K562 (cell line): ENCODE data around the gene ACP1. TPM values are rescaled to one million over a fixed set of nuclear protein-coding genes. Genes with fewer than 3 reads are reported as not detected.
A peak's percentile ranks its signal among the peaks of the same experiment; 100 is the strongest.

Experiments
- BCOR ChIP-seq: fragments of 450-650 bp; IDR thresholded peaks from 2 replicates; pipeline ENCODE4 v1.6.1; 2016
- BMI1 ChIP-seq: fragments of 150-350 bp; IDR thresholded peaks from 2 replicates; pipeline ENCODE4 v1.6.1; 2014; ENCODE audit warnings: low read length
- CBFB ChIP-seq: sonication (generic); formaldehyde crosslinking; IDR thresholded peaks from 2 replicates; pipeline ENCODE4 v1.4.0; 2020; ENCODE audit warnings: mild to moderate bottlenecking, missing genetic modification reagents
- CC2D1A ChIP-seq: fragments of 450-650 bp; IDR thresholded peaks from 2 replicates; pipeline ENCODE4 v1.6.1; 2017; ENCODE audit warnings: mild to moderate bottlenecking
- CREM ChIP-seq: IDR thresholded peaks from 2 replicates; pipeline ENCODE4 v1.6.1; 2014; ENCODE audit warnings: antibody characterized with exemption, low read depth
- FOXM1 ChIP-seq, 2 experiments: fragments of 450-650 bp in 1 of 2; sonication (generic) in 1 of 2; formaldehyde crosslinking in 1 of 2; IDR thresholded peaks; 2 replicates each; pipeline versions ENCODE4 v1.6.1 to v1.9.0; 2017 to 2022; ENCODE audit warnings: low read depth in 2 of 2, mild to moderate bottlenecking in 2 of 2, missing genetic modification reagents in 1 of 2, moderate library complexity in 1 of 2
- HOXB6 ChIP-seq: fragments of 250-450 bp; sonication (Bioruptor Pico); IDR thresholded peaks from 2 replicates; pipeline ENCODE4 v1.5.1; 2022; ENCODE audit warnings: mild to moderate bottlenecking, borderline replicate concordance
- MTF1 ChIP-seq: fragments of 250-450 bp; sonication (Bioruptor Pico); IDR thresholded peaks from 2 replicates; pipeline ENCODE4 v1.9.0; 2021; ENCODE audit warnings: moderate library complexity, mild to moderate bottlenecking, inconsistent platforms, borderline replicate concordance
- NFE2L1 ChIP-seq: fragments of 450-650 bp; IDR thresholded peaks from 2 replicates; pipeline ENCODE4 v1.6.1; 2016; ENCODE audit warnings: missing genetic modification characterization, low read depth, mild to moderate bottlenecking, missing compliant biosample characterization, moderate library complexity, borderline replicate concordance
- OTX1 ChIP-seq: fragments of 450-650 bp; formaldehyde crosslinking; IDR thresholded peaks from 2 replicates; pipeline ENCODE4 v1.4.0; 2022; ENCODE audit warnings: mild to moderate bottlenecking
- POLR2G ChIP-seq: fragments of 200-400 bp; formaldehyde crosslinking; IDR thresholded peaks from 2 replicates; pipeline ENCODE4 v1.6.1; 2017; ENCODE audit warnings: low read depth, mild to moderate bottlenecking, antibody characterized with exemption, low read length, moderate library complexity
- RBM14 ChIP-seq: fragments of 200-400 bp; formaldehyde crosslinking; IDR thresholded peaks from 2 replicates; pipeline ENCODE4 v1.6.1; 2018; ENCODE audit warnings: low read depth, mild to moderate bottlenecking, low read length, moderate library complexity, borderline replicate concordance; ENCODE audit not compliant: insufficient read depth
- SRSF1 ChIP-seq: fragments of 200-400 bp; formaldehyde crosslinking; IDR thresholded peaks from 2 replicates; pipeline ENCODE4 v1.6.1; 2017; ENCODE audit warnings: mild to moderate bottlenecking, low read depth, low read length, moderate library complexity
- TEAD1 ChIP-seq, 2 experiments: fragments of 450-650 bp in 1 of 2; sonication (generic) in 1 of 2; formaldehyde crosslinking; IDR thresholded peaks; 2 replicates each; pipeline versions ENCODE4 v1.4.0 to v1.8.0; 2020 to 2022; ENCODE audit warnings: mild to moderate bottlenecking in 2 of 2, missing genetic modification reagents in 1 of 2
- TEAD2 ChIP-seq: fragments of 450-650 bp; IDR thresholded peaks from 2 replicates; pipeline ENCODE4 v1.6.1; 2016; ENCODE audit warnings: missing genetic modification characterization, control low read depth, missing compliant biosample characterization
- WHSC1 ChIP-seq: IDR thresholded peaks from one replicate; pipeline ENCODE4 v1.6.1; 2012; ENCODE audit warnings: low read length, control low read depth, inconsistent platforms
- ZC3H11A ChIP-seq: IDR thresholded peaks from 2 replicates; pipeline ENCODE4 v1.6.1; 2012; ENCODE audit warnings: low read depth, low read length, improper control_type of control experiment
- ZNF197 ChIP-seq: fragments of 200-800 bp; sonication (Bioruptor generic); IDR thresholded peaks from 2 replicates; pipeline ENCODE4 v1.6.1; 2016; ENCODE audit warnings: low read depth, missing genetic modification characterization, missing compliant biosample characterization
- ZNF24 ChIP-seq: fragments of 450-650 bp; IDR thresholded peaks from 2 replicates; pipeline ENCODE4 v1.6.1; 2016
- ZNF778 ChIP-seq: fragments of 450-650 bp; formaldehyde crosslinking; IDR thresholded peaks from 2 replicates; pipeline ENCODE4 v1.4.0; 2020; ENCODE audit warnings: mild to moderate bottlenecking, moderate library complexity
- polyA plus RNA-seq, 8 experiments: library from polyadenylated mRNA; depleted of rRNA in 4 of 8; stranded (reverse) in 5 of 8; unstranded in 3 of 8; fragments of >200 nt; fragmentation: Nextera tagmentation in 2 of 8; fragmentation: Illumina TruSeq in 1 of 8; extraction: Ambion mirVana in 2 of 8; extraction: Trizol in 1 of 8; gene quantifications; 2 replicates each; pipeline versions ENCODE4 v1.2.1 to v1.2.3, GENCODE V29; 2011 to 2014; ENCODE audit warnings: inconsistent platforms in 1 of 8, missing spikeins in 1 of 8
- total RNA-seq, 7 experiments: library from RNA; depleted of rRNA in 6 of 7; stranded (reverse); fragments of >200 nt in 6 of 7; fragmentation: Illumina TruSeq in 2 of 7; extraction: Trizol in 2 of 7; gene quantifications; 2 replicates each; pipeline versions ENCODE4 v1.2.1 to v1.2.3, GENCODE V29; 2011 to 2021; ENCODE audit warnings: low replicate concordance in 1 of 7
- TF ChIP-seq, protein P1 (sequence below): fragments of 250-450 bp; sonication (Bioruptor Pico); IDR thresholded peaks from 2 replicates; pipeline ENCODE4 v1.9.0; 2021; ENCODE audit warnings: mild to moderate bottlenecking, inconsistent platforms
- TF ChIP-seq, protein P2 (sequence below), 3 experiments: IDR thresholded peaks in 2 of 3; conservative IDR thresholded peaks in 1 of 3; 2 replicates each; pipeline ENCODE4 v1.5.1; 2011 to 2012; ENCODE audit warnings: low read length in 3 of 3, mild to moderate bottlenecking in 3 of 3, control low read depth in 2 of 3, improper control_type of control experiment in 1 of 3, inconsistent platforms in 1 of 3, low read depth in 1 of 3, mixed read lengths in 1 of 3, moderate library complexity in 1 of 3; ENCODE audit not compliant: insufficient read depth in 2 of 3
- TF ChIP-seq, protein P3 (sequence below): sonication (generic); formaldehyde crosslinking; IDR thresholded peaks from 2 replicates; pipeline ENCODE4 v1.8.1; 2022; ENCODE audit warnings: missing genetic modification reagents

The ACP1 gene
- total and polyA plus RNA-seq, 9 of the 15 experiments (the other 6 are each of a cell fraction or from before 2014, with no cell fraction given), result 139 to 493 (median 189) TPM

DNA sequence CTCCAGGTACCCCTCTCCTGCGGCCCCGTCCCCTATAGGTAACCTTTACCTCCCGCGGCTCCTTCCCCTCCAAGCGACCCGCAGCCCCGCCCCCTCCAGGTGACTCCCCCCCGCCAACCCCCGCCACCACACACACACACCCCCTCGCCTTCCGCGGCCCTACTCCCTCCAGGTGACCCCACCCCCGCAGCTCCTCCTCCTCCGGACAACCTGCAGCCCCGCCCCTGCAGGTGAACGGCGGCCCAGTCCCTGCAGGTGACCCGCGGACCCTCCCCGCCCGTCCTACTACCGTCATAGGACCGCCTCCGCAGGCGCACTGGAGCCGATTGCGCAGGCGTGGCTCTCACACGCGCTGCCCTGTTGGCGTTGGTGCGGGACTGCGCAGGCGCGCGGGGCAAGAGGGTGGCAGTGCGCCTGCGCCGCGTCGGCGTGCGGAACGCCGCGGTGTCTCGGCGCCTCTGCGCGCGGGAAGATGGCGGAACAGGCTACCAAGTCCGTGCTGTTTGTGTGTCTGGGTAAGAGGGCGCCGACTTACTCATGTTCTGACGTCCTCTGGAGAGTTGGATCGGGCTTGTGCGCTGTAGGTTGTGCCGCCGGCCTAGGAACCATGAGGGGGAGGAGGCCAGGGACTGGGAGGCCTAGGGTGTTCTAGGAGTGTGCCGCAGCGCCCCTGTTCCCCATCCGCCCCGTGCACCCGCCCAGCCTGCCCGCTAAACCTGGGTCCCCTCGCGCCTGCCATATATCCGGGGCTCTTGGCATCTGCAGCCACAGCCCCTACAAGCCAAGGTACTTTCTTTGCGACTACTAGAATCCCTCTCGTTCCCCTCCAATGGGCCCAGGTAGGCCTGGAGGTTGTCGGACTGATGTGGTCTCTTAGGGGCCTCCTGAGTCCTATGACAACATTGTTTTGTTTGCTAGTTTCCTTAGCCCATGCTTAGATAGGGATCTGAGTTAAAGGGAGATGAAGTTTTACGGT is at the start of gene ACP1 (continued):
- TF ChIP-seq TEAD1 (CRISPR knock-in tag; IDR thresholded peaks at IDR 0.05) (no peak), ZC3H11A (no peak), CREM (peak; percentile 91), HOXB6 (CRISPR knock-in tag) (no peak), CBFB (CRISPR knock-in tag) (no peak), CC2D1A (no peak), TEAD2 (tag) (no peak), ZNF24 (no peak), NFE2L1 (tag) (no peak), OTX1 (CRISPR knock-in tag) (no peak), BCOR (no peak), POLR2G (peak; percentile 91), FOXM1 (IDR thresholded peaks at IDR 0.05; ENCODE audit: low read depth) (no peak), FOXM1 (CRISPR knock-in tag; IDR thresholded peaks at IDR 0.05; ENCODE audit: low read depth) (no peak), SRSF1 (no peak), WHSC1 (no peak), RBM14 (no peak), MTF1 (CRISPR knock-in tag) (no peak), ZNF778 (CRISPR knock-in tag) (no peak), ZNF197 (CRISPR knock-in tag) (no peak), BMI1 (no peak)
- TF ChIP-seq, protein P1, sequence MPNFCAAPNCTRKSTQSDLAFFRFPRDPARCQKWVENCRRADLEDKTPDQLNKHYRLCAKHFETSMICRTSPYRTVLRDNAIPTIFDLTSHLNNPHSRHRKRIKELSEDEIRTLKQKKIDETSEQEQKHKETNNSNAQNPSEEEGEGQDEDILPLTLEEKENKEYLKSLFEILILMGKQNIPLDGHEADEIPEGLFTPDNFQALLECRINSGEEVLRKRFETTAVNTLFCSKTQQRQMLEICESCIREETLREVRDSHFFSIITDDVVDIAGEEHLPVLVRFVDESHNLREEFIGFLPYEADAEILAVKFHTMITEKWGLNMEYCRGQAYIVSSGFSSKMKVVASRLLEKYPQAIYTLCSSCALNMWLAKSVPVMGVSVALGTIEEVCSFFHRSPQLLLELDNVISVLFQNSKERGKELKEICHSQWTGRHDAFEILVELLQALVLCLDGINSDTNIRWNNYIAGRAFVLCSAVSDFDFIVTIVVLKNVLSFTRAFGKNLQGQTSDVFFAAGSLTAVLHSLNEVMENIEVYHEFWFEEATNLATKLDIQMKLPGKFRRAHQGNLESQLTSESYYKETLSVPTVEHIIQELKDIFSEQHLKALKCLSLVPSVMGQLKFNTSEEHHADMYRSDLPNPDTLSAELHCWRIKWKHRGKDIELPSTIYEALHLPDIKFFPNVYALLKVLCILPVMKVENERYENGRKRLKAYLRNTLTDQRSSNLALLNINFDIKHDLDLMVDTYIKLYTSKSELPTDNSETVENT (CRISPR knock-in tag), result peak; percentile 87; the same call in 1 of the 2 replicates
- TF ChIP-seq, protein P2, sequence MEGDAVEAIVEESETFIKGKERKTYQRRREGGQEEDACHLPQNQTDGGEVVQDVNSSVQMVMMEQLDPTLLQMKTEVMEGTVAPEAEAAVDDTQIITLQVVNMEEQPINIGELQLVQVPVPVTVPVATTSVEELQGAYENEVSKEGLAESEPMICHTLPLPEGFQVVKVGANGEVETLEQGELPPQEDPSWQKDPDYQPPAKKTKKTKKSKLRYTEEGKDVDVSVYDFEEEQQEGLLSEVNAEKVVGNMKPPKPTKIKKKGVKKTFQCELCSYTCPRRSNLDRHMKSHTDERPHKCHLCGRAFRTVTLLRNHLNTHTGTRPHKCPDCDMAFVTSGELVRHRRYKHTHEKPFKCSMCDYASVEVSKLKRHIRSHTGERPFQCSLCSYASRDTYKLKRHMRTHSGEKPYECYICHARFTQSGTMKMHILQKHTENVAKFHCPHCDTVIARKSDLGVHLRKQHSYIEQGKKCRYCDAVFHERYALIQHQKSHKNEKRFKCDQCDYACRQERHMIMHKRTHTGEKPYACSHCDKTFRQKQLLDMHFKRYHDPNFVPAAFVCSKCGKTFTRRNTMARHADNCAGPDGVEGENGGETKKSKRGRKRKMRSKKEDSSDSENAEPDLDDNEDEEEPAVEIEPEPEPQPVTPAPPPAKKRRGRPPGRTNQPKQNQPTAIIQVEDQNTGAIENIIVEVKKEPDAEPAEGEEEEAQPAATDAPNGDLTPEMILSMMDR (IDR thresholded peaks at IDR 0.05 in 2 of 3, conservative IDR thresholded peaks at IDR 0.05 in 1 of 3; ENCODE audit: insufficient read depth in 2 of 3, low read depth in 1 of 3, low read length in 3 of 3), result no peak
- TF ChIP-seq, protein P3, sequence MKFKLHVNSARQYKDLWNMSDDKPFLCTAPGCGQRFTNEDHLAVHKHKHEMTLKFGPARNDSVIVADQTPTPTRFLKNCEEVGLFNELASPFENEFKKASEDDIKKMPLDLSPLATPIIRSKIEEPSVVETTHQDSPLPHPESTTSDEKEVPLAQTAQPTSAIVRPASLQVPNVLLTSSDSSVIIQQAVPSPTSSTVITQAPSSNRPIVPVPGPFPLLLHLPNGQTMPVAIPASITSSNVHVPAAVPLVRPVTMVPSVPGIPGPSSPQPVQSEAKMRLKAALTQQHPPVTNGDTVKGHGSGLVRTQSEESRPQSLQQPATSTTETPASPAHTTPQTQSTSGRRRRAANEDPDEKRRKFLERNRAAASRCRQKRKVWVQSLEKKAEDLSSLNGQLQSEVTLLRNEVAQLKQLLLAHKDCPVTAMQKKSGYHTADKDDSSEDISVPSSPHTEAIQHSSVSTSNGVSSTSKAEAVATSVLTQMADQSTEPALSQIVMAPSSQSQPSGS (CRISPR knock-in tag), result no peak
